DOHH2 (cell line): ENCODE data around the gene EPN3.

Experiments
- H3F3A ChIP-seq: fragments of 200-600 bp; sonication (generic), shearing (Covaris generic); 2 replicates; pipeline ENCODE4 v1.6.0; 2016; ENCODE audit warnings: antibody characterized with exemption, mild to moderate bottlenecking; ENCODE audit not compliant: control insufficient read depth, insufficient read depth
- H3K27ac ChIP-seq: fragments of 200-600 bp; sonication (generic); 2 replicates; pipeline ENCODE4 v1.5.1; 2014; ENCODE audit warnings: low read depth, mild to moderate bottlenecking, low read length, moderate library complexity
- H3K27me3 ChIP-seq: fragments of 200-600 bp; sonication (generic); 2 replicates; pipeline ENCODE4 v1.6.1; 2014; ENCODE audit warnings: mild to moderate bottlenecking, low read length, mixed read lengths; ENCODE audit not compliant: control insufficient read depth
- H3K36me3 ChIP-seq: fragments of 200-600 bp; sonication (generic); 2 replicates; pipeline ENCODE4 v1.6.1; 2014; ENCODE audit warnings: mild to moderate bottlenecking, low read length, moderate library complexity, mixed read lengths; ENCODE audit not compliant: control insufficient read depth
- H3K4me1 ChIP-seq: fragments of 200-600 bp; sonication (generic); 2 replicates; pipeline ENCODE4 v1.6.1; 2014; ENCODE audit warnings: mild to moderate bottlenecking, low read length, mixed read lengths; ENCODE audit not compliant: control insufficient read depth
- H3K4me2 ChIP-seq: fragments of 200-600 bp; sonication (generic); 2 replicates; pipeline ENCODE4 v1.6.0; 2014; ENCODE audit warnings: mild to moderate bottlenecking, low read length, moderate library complexity
- H3K4me3 ChIP-seq: fragments of 200-600 bp; sonication (generic); 2 replicates; pipeline ENCODE4 v1.5.1; 2014; ENCODE audit warnings: mild to moderate bottlenecking, low read length, mixed read lengths
- H3K79me2 ChIP-seq: fragments of 200-600 bp; sonication (generic); 2 replicates; pipeline ENCODE4 v1.6.1; 2014; ENCODE audit warnings: mild to moderate bottlenecking, low read length, mixed read lengths; ENCODE audit not compliant: control insufficient read depth
- H3K9me2 ChIP-seq: fragments of 200-600 bp; sonication (generic); replicated peaks from 2 replicates; pipeline ENCODE4 v1.6.1; 2014; ENCODE audit warnings: mild to moderate bottlenecking, low read length, mixed read lengths; ENCODE audit not compliant: control insufficient read depth
- H3K9me3 ChIP-seq: fragments of 200-600 bp; sonication (generic); 2 replicates; pipeline ENCODE4 v1.6.1; 2014; ENCODE audit warnings: antibody characterized with exemption, low read length, mixed read lengths; ENCODE audit not compliant: control insufficient read depth, insufficient read depth
- H4K20me1 ChIP-seq: fragments of 200-600 bp; sonication (generic); 2 replicates; pipeline ENCODE4 v1.6.0; 2014; ENCODE audit warnings: low read depth, mild to moderate bottlenecking, antibody characterized with exemption, low read length, moderate library complexity; ENCODE audit not compliant: control insufficient read depth, insufficient read depth
- CTCF ChIP-seq: fragments of 200-600 bp; sonication (generic); IDR thresholded peaks from one replicate; pipeline ENCODE4 v1.5.1; 2014; ENCODE audit warnings: antibody characterized with exemption, mild to moderate bottlenecking, low read depth, low read length; ENCODE audit not compliant: poor library complexity, severe bottlenecking
- EZH2phosphoT487 ChIP-seq: fragments of 200-600 bp; sonication (generic); IDR thresholded peaks from 2 replicates; pipeline ENCODE4 v1.6.1; 2017; ENCODE audit warnings: borderline replicate concordance, mild to moderate bottlenecking, antibody characterized with exemption, low read length, moderate library complexity, mixed read lengths

EPN3 gene

GRCh38 chr17:50505591-50506130 lies 26.9 kb upstream of the EPN3 start:
- H3K9me2 ChIP-seq: no peaks in the 10 kb centered on the region
- H3K36me3 ChIP-seq: no peaks in the 10 kb centered on the region
- H3K4me1 ChIP-seq: peaks cover 65% of the 10 kb centered on the region
- no peaks in the 10 kb centered on the region for H3K9me3 ChIP-seq
- H3K4me3 ChIP-seq: no peak overlapping the region
- no peaks in the 10 kb centered on the region for H3K27me3 ChIP-seq
- H3K27ac ChIP-seq: no peak overlapping the region
- no peaks in the 10 kb centered on the region for H4K20me1 ChIP-seq
- H3F3A ChIP-seq: peaks cover 16% of the 10 kb centered on the region
- H3K79me2 ChIP-seq: peaks cover 4% of the 10 kb centered on the region; the same call in 1 of the 2 replicates
- peak overlapping the region; percentile 65; the same call in 1 of the 2 replicates for H3K4me2 ChIP-seq
- TF ChIP-seq CTCF: no peak
- TF ChIP-seq EZH2phosphoT487: no peak

- TF ChIP-seq CTCF (no peak), EZH2phosphoT487 (no peak)
These were observed 26.2 kb upstream of the EPN3 start for GRCh38 chr17:50506298-50506697.

GRCh38 chr17:50507871-50508572 lies 24.5 kb upstream of the EPN3 start, which contains the start of gene MYCBPAP:
TSS of gene MYCBPAP (plus strand) at chr17:50508439. CDS start at chr17:50508675, 236 bp downstream.
- no peaks in the 10 kb centered on the region for H3K36me3 ChIP-seq
- H3K27ac ChIP-seq: 0 out of 2 replicates have a peak within 1 kb of the TSS, but pooled peaks have one; percentile 16
- H4K20me1 ChIP-seq: no peaks in the 10 kb centered on the region
- H3K4me1 ChIP-seq: peaks cover 58% of the 10 kb centered on the region
- H3K4me2 ChIP-seq: peak within 1 kb of the TSS; percentile 83
- no peaks in the 10 kb centered on the region for H3K9me3 ChIP-seq
- H3K4me3 ChIP-seq: peak within 1 kb of the TSS; percentile 79
- peaks cover 4% of the 10 kb centered on the region; the same call in 1 of the 2 replicates for H3K79me2 ChIP-seq
- peaks cover 14% of the 10 kb centered on the region for H3F3A ChIP-seq
- no peaks in the 10 kb centered on the region for H3K9me2 ChIP-seq
- no peaks in the 10 kb centered on the region for H3K27me3 ChIP-seq
- TF ChIP-seq CTCF (no peak), EZH2phosphoT487 (no peak)

More at GRCh38 chr17:50506298-50506697, 26.2 kb upstream of the EPN3 start:
- H3K27me3 ChIP-seq: no peaks in the 10 kb centered on the region
- peaks cover 68% of the 10 kb centered on the region for H3K4me1 ChIP-seq
- H3K9me3 ChIP-seq: no peaks in the 10 kb centered on the region
- H4K20me1 ChIP-seq: no peaks in the 10 kb centered on the region
- H3K4me2 ChIP-seq: no peak overlapping the region
- no peaks in the 10 kb centered on the region for H3K36me3 ChIP-seq
- H3K27ac ChIP-seq: no peak overlapping the region
- no peak overlapping the region for H3K4me3 ChIP-seq
- peaks cover 14% of the 10 kb centered on the region for H3F3A ChIP-seq
- H3K79me2 ChIP-seq: peaks cover 4% of the 10 kb centered on the region; the same call in 1 of the 2 replicates
- H3K9me2 ChIP-seq: no peaks in the 10 kb centered on the region
